Stimulated activated CD8-positive, alpha-beta memory T cell treated with anti-CD3 and anti-CD28 coated beads, Interleukin-15, amount 100 ng/mL, for 48 hours (primary cell): ENCODE measurements around the gene RPL4.

ENCODE experiments used
- DNase-seq, 2 donors: peaks; one replicate each; pipeline ENCODE4 v3.0.0-alpha.2; 2020; ENCODE audit warnings: low read depth in 2 of 2

Gene RPL4

GRCh38 chr15:66456211-66456610, 48.4 kb downstream of the RPL4 start:
- no peak for DNase-seq

GRCh38 chr15:66454143-66454542, 50.5 kb downstream of the RPL4 start:
- DNase-seq, result no peak

GRCh38 chr15:66452971-66453580, 51.6 kb downstream of the RPL4 start:
- DNase-seq, result no peak

GRCh38 chr15:66452420-66452819, 52.2 kb downstream of the RPL4 start:
- DNase-seq, result no peak
